ENCODE measurements around the gene CYB5R4.

Gene CYB5R4, protein sequence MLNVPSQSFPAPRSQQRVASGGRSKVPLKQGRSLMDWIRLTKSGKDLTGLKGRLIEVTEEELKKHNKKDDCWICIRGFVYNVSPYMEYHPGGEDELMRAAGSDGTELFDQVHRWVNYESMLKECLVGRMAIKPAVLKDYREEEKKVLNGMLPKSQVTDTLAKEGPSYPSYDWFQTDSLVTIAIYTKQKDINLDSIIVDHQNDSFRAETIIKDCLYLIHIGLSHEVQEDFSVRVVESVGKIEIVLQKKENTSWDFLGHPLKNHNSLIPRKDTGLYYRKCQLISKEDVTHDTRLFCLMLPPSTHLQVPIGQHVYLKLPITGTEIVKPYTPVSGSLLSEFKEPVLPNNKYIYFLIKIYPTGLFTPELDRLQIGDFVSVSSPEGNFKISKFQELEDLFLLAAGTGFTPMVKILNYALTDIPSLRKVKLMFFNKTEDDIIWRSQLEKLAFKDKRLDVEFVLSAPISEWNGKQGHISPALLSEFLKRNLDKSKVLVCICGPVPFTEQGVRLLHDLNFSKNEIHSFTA

DNA sequence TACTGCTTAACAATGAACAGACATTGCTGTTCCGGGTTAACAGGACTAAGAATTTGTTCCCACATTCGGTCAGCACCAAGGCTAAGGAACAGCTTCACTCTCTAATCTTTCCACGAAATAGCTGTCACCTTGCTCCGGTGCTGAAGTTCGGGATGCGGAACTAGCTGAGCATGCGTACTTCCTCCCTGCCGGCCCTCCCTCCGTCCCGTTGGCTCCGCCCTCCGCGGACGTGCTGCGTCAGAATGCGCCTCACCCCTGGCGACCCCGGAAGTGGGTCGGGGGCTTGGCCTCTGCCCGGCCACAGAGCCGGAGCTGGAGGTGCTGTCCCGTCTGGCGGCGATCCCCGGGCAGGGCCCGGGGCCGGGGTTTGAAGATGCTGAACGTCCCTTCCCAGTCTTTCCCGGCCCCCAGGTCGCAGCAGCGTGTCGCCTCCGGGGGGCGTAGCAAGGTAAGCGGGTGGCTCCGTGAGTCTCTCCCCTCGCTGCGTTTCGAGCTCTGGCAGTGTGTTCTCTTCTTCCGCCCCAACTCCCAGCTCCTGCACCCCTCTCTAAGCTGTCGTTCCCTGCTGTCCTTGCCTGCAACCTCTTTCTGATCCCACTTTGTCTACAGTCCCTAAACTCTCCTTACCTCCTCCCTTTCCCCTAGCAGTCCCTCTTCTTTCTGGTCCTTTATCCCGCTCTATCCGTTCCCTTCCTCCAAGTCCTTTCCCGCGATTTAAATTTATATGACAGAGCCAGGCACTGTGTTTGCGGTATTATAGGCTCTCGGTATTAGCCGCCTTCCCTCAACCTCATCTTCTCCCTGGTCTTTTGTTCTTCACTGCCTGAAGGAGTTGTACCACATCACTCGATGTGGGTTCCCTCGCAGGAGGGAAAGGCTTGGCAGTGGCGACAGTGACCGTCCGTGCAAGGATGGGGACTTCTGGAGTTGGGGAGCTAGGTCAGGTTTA is at the start of gene CYB5R4:
TSS of gene CYB5R4 (plus strand) at position 280 of the 949 bp plus-strand sequence. CDS start at position 374, 94 bp downstream.
- peak; percentile 93 for DNase-seq

GRCh38 chr6:83812595-83812994 is 46.9 kb upstream of the CYB5R4 start:
- no peak for DNase-seq

DNA sequence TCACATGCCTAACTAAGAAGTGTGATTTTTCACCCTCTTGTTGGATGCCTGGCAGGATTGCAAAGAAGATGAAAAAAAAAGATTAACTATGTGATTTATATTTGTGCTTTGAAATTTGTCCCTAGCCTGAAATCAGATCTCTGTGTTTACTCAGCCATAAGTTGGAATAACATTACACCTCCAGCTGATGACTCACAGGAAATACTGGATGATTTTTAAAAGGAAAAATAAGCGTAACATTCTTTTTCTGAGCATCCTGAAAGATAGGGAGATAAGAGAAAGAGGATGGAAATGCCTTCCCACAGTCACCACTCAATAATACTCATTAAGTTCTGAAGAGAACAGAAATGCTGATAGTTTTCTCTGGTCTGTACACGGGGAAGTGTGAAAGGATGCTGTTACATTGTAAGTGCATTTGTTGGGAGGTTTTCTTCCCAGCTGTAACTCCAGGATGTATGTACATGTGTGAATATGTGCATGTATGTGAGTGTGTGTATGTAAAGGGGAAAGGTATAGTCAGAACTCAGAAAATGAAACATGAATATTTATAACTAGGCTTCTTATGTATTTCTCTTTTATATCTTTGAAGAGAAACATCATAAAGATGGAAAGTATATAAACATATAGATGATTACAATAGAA is 43.7 kb upstream of the CYB5R4 start:
- no peak for DNase-seq

- no peak for DNase-seq
These were observed 36.8 kb upstream of the CYB5R4 start for GRCh38 chr6:83822629-83823169.

DNA sequence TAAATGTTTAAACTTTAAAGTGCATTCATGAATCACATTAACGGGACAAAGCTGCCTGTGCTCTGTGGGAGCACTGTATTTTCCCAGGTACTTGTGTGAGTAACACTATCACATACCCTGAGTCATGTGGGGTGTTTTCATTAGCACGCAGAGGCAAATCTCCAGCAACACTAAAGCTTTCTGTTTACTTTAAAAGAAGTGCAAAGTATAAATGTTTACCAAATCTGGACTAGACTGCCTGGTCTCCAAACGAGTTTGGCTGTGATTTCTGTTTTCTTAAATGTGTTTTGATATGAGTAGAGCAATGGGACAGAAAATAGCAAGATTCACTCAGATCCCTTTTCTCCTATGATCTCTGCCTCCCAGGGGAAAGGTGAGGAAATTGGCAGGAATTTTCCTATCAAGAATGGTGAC is 35.1 kb upstream of the CYB5R4 start:
- no peak for DNase-seq

GRCh38 chr6:83824831-83825230 is 34.7 kb upstream of the CYB5R4 start:
- no peak for DNase-seq

- DNase-seq = no peak
These were observed 32.4 kb upstream of the CYB5R4 start for GRCh38 chr6:83827050-83827449.

DNA sequence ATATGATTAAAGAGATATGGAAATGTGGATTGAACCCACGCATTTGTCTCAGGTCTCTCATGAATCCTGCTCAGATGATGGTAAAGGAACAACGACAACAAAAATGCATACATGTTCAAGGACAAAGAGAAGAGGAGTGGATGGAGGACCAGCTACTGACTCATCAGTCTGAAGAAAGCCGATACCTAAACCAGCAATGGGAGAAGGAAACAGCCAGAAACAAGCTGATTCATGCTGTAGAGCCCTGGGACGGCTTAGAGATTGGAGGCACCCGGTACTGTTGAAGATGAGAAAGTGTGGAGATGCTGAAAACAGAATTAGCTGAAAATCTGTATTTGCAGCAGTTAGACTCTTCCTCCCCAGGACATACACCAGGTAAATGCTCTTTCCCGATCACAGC is 20.8 kb upstream of the CYB5R4 start:
- DNase-seq = no peak

DNA sequence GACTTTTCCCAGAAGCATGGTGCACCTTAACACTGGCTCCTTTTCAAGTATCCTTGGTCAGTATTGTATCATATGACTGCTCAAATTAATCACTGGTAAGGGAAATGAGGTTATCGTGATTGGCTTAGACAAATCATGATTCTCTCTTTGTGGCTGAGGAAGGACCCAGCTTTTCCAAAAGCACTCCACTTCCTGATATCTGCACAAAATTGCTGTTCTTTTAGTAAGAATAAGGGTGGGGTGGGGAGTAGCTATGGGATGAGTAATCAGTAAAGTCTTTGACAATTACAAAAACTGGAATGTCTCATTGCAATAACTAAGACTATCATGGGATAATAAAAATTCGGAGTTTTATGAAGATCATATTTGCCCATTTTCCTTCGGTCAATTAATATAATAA is 15.3 kb upstream of the CYB5R4 start:
- DNase-seq = no peak

DNA sequence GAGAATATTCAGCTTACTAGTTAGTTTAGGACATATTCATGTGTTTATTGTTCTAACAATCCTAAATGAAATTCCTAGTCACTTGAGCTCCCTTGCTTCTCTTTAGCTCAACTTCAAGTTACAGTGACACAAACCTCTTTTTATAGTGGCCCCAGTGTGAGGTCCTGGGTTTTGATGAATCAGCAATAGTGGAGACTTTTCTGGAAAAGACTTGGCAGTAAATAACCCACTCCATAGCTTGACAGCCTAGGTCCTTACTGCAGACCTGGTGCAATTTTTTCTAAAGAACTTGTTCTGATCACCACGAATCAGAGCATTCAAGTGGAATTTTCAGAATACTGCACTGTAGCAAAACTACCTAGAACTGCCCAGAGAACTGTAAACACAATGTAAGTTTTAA is 13.2 kb upstream of the CYB5R4 start:
- no peak for DNase-seq

DNA sequence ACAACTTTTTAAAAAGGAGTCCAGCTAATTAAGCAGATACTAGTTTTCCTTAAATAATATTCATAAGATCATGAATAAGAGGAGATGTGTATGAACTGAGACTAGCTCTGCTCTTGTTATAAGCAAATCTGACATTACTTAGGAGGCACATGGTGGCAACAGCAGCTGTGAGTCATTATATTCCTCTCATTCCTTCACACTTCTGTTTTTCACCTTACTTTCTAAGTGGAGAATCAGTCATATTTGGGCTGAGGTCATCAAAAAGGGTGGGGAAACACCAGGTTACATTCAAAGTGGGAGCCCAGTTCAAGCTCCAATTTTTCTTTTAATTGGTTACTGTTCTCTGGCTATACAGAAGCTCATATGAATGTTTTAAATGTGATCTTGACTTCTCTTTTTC is 12.3 kb upstream of the CYB5R4 start:
- no peak for DNase-seq

DNA sequence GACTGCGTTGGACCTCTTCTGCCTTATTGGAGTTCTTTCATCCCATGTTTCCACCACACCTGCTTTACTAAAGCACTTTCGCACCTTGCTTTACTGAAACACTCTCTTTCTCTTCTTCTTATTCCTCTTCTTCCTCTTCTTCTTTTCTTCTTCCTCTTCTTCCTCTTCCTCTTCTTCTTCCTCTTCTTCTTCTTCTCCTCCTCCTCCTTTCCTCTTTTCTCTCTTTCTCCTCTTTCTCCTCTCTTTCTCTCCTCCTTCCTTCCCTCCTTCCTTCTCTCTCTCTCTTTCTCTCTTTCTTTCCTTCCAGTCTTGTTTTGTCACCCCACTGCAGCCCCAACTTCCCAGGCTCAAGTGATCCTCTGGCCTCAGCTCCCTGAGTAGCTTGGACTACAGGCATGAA is 10.4 kb upstream of the CYB5R4 start:
- no peak for DNase-seq

DNA sequence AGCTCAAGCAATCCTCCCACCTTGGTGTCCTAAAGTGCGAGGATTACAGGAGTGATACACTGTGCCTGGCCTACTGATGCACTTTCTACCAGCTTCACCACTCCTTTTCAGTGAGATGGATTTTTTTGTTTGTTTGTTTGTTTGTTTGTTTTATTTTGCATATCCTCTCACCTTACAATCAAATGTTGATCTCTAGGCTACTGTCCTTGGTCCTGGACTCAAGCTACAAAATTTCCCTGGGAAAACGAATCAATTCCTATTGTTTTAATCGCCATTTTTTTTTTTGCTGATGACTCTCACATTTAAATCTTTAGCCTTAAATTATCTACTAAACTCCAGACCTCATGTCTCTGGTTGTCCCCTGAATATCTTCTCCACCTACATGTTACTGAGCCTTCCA is 9.9 kb upstream of the CYB5R4 start:
- DNase-seq = no peak

DNA sequence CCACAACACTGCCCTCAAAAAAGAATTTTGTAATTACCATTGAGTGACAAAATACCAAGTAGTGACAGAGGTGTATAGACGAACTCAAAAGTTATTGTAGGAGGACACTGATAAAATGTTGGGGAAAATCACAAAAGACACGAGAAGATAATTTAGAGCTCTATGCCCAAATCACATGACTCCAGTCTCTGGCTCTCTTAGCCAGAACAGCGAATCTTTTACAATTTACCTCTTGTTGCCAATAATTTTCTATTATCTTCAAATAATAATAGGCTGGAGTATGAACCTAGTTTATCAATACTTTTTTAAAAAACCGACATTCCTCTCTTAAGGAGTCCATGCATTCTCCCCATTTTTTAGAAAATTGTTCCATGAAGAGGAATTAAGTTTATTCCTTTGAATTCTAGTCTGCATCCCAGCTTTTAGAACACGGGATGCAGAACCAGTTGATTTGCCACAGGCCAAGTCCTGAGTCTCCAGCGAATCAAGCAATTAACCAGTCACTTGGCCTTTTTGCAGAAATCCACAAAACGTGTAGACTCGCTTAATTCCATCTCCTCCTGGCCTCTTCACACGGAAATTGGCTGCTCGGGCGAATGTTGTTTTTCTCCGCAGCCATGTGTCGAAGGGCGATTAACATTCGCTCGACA is 6.8 kb upstream of the CYB5R4 start:
- no peak for DNase-seq

GRCh38 chr6:83853178-83854000 is 6.1 kb upstream of the CYB5R4 start, which contains the start of gene RIPPLY2:
TSS of gene RIPPLY2 (plus strand) at chr6:83853360. CDS start at chr6:83853417, 57 bp downstream.
- peak; percentile 90 for DNase-seq

GRCh38 chr6:83854001-83854501 is 5.4 kb upstream of the CYB5R4 start:
- peak; percentile 84 for DNase-seq

GRCh38 chr6:83854766-83855165 is 4.7 kb upstream of the CYB5R4 start:
- no peak for DNase-seq

GRCh38 chr6:83860359-83860755 is 868 bp downstream of the CYB5R4 start:
- no peak for DNase-seq

- DNase-seq = no peak
These were observed 1.4 kb downstream of the CYB5R4 start for GRCh38 chr6:83860782-83861495.

DNA sequence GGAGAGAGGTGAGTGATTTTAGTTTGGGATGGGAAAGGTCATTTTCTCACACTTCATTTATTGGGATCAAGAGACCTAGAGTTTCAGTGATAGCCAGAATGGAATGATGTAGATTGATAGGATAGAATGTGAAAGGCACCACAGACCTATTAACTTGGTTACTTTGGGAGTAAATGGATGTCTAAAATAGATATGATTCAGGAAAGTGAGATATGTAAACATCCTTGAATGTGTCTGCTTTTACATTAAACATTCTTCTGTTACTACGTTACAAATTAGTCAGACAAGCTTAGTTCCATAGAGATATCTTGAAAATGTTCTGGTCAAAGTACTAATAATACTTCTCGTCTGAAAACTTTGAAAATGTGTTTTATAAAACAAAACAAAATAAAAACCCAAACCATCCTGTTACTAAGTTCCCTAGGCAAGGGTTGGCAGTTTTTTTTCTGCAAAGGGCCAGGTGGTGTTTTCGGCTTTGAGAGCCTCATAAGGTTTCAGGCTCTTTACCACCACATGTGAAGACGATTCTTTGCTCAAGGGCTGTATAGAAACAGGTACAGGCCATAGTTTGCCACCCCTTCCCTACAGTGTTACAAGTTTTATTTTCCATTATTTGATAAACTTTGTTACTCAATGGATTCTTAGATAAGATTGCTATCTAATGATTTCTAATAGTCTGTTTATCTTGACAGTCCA is 3.4 kb downstream of the CYB5R4 start:
- DNase-seq = no peak

All from NCI-H146 (cell line).